ENCODE data around the gene RUVBL1.
A peak's percentile ranks its signal among the peaks of the same experiment; 100 is the strongest.

Gene RUVBL1

DNA sequence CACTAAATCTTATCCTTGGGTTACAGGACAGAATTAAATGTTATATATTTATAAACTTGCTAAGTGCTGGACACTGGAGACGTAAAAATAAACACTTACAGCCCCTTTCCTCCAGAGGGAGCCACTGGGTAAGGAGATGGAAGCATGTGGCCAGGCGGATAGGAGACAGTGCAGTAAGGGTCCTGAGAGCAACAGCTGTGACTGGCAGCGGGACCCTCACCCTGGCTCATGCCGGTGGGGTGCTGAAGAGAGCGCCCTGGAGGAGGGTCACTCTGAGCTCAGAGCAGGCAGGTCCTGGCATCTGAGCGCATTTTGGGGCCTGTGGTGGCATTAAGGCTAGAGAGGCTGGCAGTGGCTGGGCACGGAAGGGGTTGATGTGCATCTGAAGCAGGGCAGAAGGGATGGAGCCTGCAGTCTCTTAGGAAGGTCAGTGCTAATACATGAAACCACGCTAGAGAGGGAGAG lies 55.4 kb downstream of the RUVBL1 start:
- peak in 1 of 3 donors; percentile 34 for DNase-seq (ENCODE audit: low read depth in 3 of 3)

DNA sequence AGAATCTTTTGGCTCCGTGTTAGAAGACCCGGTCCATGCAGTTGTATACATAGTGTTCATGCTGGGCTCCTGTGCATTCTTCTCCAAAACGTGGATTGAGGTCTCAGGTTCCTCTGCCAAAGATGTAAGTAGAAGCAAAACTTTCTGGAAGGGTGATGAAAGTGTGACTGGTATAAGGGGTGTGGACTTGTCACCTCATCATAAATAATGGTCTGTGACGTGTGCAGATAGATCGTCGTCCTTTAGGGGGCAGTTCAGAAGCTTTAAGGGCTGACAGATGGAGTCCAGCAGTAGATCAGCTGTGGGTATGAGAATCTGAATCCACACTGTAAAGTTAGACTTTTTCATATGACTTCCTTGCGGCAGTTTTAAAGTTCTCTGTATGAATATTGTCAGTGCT lies 56.1 kb downstream of the RUVBL1 start:
- DNase-seq (ENCODE audit: low read depth in 3 of 3), result no peak

DNA sequence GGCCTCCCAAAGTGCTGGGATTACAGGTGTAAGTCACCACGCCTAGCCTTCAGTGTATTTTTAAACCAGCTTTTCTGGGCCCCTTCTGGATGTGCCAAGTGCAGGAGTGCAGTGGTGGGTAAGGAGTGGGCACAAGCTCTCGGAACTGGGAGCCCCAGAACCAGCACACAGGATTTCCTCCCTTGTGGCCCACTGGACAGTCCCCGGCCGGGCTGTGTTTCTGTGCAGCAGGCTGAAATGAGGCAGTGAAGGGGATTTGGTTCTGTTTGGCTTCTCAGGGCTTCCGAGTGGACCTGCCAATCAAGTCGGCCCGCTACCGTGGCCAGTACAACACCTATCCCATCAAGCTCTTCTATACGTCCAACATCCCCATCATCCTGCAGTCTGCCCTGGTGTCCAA lies 56.9 kb downstream of the RUVBL1 start:
- no peak for DNase-seq (ENCODE audit: low read depth in 3 of 3)

DNA sequence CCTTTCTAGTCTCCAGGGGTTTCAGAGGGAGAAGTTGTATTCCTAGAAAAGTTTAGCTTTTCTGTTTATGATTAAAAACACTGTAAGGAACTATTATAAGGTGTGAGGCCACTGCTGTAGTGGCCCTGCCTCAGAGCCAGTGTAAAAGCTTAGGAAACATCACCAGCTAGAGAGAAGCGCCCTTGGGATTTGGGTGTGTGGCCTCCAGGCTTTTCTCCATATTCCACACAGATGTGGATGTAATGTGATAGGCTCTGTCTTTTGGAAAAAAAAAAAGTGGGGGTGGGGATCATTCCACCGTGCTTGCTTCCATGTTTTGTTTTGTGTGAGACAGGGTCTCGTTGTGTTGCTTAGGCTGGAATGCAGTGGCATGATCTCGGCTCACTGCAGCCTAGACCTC lies 57.5 kb downstream of the RUVBL1 start:
- DNase-seq (ENCODE audit: low read depth in 3 of 3), result no peak

DNA sequence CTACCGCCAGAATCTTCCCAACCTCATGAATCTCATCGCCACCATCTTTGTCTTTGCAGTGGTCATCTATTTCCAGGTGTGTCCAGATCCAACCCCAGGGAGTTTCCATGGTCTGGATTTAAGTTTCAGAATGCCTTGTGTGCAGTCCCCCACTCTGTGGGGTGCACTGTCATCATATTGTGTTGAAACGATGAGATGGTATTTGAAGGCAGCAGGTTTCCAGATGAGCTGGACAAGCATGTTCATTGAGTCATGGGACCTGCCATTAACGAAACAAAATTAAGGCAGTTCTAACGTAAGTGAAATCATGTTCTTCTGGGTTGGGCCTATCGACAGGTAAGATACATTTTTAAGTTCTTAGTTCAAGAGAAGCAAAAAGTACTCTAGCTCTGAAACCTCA lies 58.6 kb downstream of the RUVBL1 start:
- no peak for DNase-seq (ENCODE audit: low read depth in 3 of 3)

DNA sequence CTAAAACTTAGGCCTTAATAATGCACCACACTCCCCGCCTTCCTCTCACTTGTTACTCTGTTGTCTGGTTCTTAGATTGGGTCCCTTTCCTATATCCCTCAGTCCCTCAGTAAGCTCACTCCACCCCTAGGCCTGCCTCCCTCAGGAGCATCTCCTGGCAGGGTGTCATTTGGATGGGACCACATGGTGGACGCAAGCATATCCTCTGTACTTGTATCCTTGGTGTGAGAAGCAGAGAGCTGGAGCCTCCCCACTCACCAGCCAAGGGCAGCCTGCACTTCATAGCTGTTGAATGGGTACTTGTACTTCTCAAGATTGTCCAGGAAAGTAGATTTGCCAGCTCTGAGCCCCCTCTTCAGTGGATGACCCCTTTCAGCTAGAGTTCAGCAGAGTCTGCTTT lies 59.7 kb downstream of the RUVBL1 start:
- DNase-seq (ENCODE audit: low read depth in 3 of 3), result no peak

DNA sequence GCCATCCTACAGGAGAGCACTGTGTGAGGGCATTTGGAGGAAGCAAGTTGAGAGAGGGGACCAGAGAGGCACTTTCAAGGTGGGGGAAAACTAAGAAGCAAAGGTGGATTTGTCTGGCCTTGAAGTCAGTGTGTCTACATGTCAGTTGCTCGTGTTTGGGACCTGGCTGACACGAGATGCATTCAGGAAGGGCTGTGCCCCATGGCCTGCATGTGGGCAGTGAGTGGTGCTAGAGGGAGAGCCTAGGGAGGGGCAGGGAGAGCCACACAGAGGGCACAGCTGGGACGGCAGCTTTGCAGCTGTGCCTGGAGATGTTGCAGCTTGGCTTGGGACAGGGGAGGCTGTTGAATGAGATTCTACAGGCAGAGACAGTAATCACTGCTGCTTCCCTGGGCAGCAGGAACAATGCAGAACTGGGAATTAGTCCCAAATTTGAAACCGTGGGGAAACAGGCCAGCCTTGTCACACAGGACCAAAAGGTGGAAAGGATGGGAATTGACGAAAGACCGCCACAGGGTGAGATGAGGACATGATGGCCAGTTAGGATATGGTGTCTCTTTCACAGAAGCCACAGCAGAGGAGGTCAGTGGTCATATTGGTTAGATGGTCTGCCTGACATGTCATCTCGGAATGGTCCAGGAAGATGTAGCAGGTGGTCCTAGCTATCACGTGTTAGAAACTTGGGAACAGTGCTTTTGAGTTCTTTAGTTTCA lies 61.4 kb downstream of the RUVBL1 start:
- no peak for DNase-seq (ENCODE audit: low read depth in 3 of 3)

DNA sequence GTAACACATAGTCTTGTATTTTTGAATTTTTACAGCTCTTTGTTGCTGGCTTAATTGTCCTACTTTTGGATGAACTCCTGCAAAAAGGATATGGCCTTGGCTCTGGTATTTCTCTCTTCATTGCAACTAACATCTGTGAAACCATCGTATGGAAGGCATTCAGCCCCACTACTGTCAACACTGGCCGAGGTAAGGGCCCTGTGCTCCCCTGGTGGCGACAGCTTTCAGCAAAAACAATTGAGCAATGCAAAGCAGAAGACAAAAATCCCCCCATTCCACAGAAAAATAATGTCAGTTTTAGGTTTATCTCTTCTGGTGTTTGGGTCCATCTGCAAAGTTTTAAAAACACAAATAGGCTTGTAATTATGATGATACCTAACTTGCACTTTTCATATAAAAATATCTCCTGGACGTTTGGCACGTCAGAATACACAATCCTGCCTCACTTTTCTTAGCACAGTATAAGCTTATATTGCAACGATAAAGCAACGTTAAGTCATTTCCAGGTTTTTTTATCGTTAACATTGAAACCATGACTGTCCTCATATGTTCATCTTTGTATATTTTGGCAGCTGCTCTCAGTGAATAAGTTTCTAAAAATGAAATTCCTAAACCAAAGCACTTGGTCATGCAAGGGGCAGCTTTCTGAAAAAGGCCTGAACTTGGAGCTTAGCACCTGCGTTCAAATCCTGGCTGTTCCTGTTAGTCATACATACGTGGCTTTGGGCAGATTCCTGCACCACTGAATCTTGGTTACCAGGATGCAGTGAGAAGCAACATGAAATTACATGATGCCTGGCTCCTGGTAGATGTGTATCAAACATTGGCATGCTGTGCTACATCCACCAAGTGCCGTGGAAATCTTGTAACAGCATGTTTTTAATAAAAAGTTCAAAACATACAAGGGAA lies 62.9 kb downstream of the RUVBL1 start:
- no peak for DNase-seq (ENCODE audit: low read depth in 3 of 3)

DNA sequence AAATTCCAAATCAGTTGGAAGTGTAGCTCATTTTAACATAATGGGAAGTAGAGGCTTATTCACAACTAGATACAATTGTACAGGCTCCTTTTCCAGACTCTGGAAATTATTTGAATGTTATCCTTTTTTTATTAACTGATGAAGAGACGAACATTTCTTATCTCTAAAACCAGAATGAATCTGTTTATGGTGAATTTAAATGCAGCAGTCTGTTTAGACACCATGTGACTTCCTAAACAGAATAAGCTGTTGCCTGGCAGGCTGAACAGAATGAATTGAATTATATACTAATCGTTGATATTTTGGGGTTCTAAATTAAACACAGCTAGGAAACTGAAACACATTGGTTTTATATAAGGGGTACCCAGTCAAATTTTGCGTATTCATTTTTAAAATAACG lies 67.4 kb downstream of the RUVBL1 start:
- DNase-seq (ENCODE audit: low read depth in 3 of 3), result no peak

DNA sequence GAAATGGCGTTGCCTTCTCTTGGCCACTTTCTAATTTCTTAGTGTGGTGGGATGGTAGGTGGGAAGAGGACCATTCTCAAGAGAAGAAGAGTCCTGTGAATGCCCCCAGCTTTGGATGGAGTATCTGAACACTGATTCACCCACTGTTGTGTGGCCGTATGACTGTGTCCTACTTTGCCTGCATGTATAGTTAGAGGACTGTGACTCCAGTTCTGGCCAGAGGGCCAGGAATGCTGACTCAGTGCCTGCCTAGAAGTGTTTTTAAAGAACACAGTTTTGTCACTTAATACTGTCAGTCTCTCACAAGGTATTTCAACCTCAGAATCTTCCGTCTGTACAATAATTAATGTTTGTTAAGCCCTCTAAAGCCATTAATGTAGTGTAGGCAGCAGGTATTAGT lies 69.2 kb downstream of the RUVBL1 start:
- DNase-seq (ENCODE audit: low read depth in 3 of 3), result no peak

DNA sequence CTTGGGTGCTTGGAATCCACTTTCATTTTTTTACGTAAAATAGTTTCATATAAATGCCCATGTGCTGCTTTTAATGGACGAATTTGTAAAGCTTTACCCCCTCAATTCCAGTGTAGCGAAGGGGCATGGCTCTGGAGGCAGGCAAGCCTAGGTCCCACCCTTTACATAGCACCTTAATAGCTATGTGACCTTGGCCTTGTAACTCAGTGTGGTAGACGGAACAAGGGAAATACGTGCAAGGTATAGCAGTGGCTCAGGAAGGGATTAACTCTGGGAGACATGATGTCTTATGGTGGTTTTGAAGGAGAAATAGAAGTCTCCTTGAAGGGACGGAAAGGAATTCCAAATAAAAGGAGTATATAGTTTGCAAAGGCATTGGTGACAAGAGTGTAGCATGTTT lies 70.0 kb downstream of the RUVBL1 start:
- DNase-seq (ENCODE audit: low read depth in 3 of 3), result no peak

DNA sequence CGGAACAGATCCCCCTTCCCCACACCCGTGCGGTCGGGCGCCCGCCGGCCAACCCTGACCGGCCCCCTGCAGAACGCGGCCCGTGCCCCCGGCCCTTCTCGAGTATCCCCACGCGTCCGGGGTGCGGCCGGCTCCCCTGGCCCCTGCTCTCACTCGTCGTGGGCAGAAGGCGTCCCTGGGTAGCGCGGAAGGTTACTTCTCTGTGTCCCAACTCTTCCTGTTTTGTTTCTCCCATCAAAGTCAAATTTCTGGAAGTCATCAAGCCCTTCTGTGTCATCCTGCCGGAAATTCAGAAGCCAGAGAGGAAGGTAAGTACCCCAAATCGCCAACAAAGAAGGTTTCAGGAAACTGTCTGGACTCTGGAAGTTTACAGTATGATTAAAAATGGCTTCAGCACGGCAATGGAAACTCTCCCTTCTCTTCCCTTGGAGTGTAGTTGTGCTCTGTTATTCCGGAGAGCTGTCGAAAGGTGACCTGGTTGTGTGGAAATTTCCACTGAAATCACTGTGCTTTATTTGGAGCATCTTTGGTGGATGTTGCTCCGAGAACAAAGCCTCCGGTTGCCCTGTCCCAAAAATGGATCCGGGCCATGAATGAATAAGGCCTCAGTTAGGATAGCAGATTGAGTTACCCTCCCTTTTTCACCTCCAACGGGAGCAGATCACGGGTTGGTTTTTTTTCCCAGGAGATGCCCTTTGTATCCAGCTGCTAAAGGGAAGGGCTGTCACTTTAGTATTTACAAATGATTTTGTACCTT lies 70.8 kb downstream of the RUVBL1 start:
- DNase-seq (ENCODE audit: low read depth in 3 of 3), result no peak

DNA sequence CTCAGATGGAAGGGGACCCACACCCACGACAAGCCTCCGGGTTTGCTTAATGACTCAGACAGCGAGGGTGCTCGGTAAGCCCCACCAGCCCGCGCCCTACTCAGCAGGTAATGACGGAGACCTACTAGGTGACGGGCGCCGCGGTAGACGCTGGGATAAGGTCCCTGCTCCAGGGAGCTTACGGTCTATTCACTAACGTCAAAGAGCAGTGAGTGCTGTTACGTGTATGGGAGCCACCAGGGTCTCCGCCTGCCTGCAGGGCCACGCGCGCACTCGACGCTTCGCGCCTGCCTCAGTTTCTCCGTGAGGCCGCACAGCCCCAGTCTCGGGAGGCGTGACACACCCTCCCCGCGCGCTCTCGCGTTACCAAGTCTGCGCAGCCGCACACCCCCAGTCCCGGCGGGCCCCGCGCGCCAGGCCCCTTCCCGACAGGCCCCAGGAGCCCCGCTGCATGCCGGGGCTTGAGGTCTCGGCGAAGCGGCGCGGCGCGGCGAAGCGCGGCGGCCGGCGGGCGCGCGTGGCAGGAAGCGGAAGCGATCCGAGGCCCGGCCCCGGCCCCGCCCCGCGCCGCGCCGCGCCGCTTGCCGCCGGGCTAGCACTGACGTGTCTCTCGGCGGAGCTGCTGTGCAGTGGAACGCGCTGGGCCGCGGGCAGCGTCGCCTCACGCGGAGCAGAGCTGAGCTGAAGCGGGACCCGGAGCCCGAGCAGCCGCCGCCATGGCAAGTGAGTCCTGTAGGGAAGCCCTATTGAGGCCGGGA lies 71.6 kb downstream of the RUVBL1 start, which contains the start of gene SEC61A1:
SEC61A1 (plus strand) TSS at position 601 of the 758 bp plus-strand sequence; CDS start at position 717, 116 bp downstream.
- peak; percentile 92 to 94 (median 93) for DNase-seq (ENCODE audit: low read depth in 3 of 3)

DNA sequence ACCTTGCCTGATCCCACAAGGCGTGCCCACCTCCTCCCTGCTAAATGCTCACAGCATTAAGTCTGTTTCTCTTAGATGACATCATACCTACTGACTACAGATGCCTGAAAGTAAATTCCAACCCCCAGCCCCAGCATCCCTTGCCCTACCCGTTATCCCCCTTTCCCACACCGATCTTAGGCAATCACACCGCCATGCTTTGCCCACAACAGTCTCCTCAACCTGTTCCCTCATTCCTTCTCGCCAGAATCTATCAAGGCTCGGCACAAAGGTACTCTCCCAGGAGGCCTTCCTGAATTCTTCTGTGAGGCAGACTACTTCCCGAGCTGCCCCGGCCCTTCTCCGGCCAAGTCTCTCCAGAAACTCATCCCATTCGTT lies 72.2 kb downstream of the RUVBL1 start:
- DNase-seq (ENCODE audit: low read depth in 3 of 3), result no peak

DNA sequence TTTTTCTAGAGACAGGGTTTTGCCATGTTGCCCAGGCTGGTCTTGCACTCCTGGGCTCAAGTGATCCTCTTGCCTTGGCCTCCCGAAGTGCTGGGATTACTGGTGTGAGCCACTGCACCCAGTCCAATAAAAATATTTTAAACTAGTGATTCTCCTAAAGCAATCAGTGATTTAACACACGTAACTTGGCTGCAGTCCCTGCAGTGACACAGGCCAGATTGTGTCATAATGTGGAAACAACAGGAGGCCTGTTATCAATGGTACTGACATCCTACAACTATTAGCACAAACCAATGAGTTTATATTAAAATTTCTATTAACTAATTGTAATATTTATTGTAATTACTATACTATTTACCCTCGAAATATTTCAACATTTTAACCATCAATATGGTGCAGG lies 73.0 kb downstream of the RUVBL1 start:
- no peak for DNase-seq (ENCODE audit: low read depth in 3 of 3)

DNA sequence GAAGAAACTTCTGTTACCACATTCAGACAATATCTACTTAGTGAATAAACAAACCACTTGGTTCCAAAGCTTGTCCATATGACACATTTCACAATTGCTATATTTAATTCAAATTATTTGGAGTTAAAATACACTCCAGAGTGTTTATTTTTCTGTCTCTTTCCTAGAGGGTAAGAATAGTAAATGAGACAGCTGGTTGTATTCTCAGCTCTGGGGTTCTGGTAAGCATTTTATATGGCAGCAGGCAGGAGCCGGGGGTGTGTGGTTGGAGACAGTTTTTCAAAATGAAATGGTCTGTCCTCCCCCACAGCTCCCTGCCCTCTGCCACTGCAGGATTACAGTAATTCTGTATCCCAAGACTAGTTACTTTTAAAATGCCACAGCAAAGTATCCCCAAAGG lies 82.3 kb downstream of the RUVBL1 start:
- no peak for DNase-seq (ENCODE audit: low read depth in 3 of 3)

DNA sequence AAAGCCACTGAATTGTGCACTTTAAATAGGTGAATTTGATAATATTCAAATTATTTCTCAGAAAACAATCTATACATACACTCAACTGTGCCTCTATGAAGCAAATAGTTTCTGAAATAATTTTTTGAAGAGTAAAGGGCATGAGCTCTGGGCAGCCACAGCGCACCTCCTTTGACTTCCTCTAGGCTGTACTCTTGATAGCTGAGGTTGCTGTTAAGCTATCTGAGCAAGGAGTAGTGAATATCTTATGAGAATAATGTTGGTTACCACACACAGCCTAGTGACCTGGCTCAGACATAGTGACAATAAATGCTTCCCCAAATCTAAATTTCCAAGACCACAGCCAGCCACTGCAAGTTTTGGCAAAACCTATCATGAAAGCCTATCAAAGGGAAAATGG lies 83.0 kb downstream of the RUVBL1 start:
- DNase-seq (ENCODE audit: low read depth in 3 of 3), result no peak

DNA sequence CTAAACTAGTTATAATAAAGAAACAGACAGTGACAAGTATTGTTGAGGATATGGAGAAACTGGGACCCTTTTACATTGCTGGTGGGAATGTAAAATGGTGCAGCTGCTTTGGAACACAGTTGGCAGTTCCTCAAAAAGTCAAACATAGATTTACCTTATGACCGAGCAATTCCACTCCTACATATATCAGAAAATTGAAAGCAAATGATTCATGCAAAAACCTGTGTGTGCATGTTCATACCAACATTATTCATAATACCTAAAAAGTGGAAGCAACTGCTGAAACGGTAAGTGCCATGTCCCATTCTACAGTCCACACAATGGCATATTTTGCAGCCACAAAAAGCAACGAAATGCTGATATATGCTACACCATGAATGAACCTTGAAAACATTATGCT lies 83.6 kb downstream of the RUVBL1 start:
- no peak for DNase-seq (ENCODE audit: low read depth in 3 of 3)

DNA sequence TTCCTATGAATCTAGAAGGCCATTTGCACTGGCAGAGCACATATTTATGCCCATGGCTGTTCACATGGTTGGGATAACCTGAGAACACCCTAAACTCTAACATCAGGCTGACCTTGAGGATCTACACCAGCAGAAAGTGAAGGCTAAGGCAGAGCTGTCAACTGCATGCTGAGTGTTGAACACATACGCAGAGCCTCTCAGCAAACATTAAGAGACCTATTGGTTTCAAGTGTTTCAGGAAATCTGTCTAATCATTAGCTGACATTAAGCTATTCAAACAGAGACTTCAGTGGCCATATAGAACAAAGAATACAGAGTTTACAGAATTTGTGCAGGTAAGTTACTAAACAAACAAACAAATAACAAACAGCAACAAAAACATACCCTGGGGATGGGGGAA lies 87.5 kb downstream of the RUVBL1 start:
- DNase-seq (ENCODE audit: low read depth in 3 of 3), result no peak

DNA sequence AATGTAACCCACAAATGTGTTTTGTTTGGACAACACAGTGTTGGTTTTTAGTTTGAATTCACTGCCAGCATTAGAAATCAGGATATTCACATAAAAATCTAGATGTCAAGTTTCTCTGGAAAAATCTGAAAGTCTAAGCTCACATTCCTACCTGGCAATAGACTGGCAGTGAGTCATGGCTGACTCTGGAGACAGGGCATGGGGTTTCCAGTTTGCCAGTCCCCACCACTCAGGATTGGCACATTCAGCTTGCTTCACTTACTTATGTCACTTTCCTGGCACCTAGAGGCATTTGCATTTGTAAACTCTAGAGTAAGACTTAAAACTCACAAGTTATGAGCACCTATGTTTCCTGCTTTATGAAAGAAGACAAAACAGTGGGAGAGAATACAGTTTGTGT lies 90.5 kb downstream of the RUVBL1 start:
- no peak for DNase-seq (ENCODE audit: low read depth in 3 of 3)

All from stimulated activated CD4-positive, alpha-beta T cell treated with anti-CD3 and anti-CD28 coated beads, TNF-alpha, amount 100 ng/mL, for 48 hours (primary cell).